Endothelial cell (in vitro differentiated cells): ENCODE results near the gene ZDHHC6. TPM values are rescaled to one million over a fixed set of nuclear protein-coding genes. Genes with fewer than 3 reads are reported as not detected.
"Not testable (repeated sequence)": the region's sequence is repeated elsewhere in the genome, so short reads cannot be mapped to it uniquely, and the experiment has no call there.

Experiments used
- DNase-seq: peaks from one replicate; pipeline ENCODE4 v3.0.0; 2021; ENCODE audit warnings: low spot score
- H3K27ac Mint-ChIP-seq: one replicate; pipeline ENCODE4 v1.8.0; 2021; ENCODE audit warnings: mixed read lengths, inconsistent platforms; ENCODE audit not compliant: unreplicated experiment
- H3K27me3 Mint-ChIP-seq: one replicate; pipeline ENCODE4 v1.8.0; 2021; ENCODE audit warnings: mild to moderate bottlenecking, moderate library complexity, mixed read lengths, inconsistent platforms; ENCODE audit not compliant: unreplicated experiment
- H3K36me3 Mint-ChIP-seq: one replicate; pipeline ENCODE4 v1.8.0; 2021; ENCODE audit warnings: mild to moderate bottlenecking, low read depth, mixed read lengths, inconsistent platforms; ENCODE audit not compliant: unreplicated experiment
- H3K4me1 Mint-ChIP-seq: one replicate; pipeline ENCODE4 v1.8.0; 2021; ENCODE audit warnings: mild to moderate bottlenecking, mixed read lengths, inconsistent platforms; ENCODE audit not compliant: unreplicated experiment
- H3K4me3 Mint-ChIP-seq: one replicate; pipeline ENCODE4 v1.8.0; 2021; ENCODE audit warnings: mild to moderate bottlenecking, mixed read lengths, inconsistent platforms; ENCODE audit not compliant: unreplicated experiment
- H3K9me3 Mint-ChIP-seq: one replicate; pipeline ENCODE4 v1.8.0; 2021; ENCODE audit warnings: mixed read lengths, inconsistent platforms; ENCODE audit not compliant: unreplicated experiment
- CTCF ChIP-seq: fragments of 200-600 bp; sonication (generic); IDR thresholded peaks from one replicate; pipeline ENCODE4 v1.5.0; 2021; ENCODE audit warnings: antibody characterized with exemption; ENCODE audit not compliant: unreplicated experiment
- total RNA-seq: library from RNA; stranded (reverse); fragmentation: NEBNext Ultra II Directional; extraction: Animal tissue kit (Norgen Biotek cat#: 25700); gene quantifications from one replicate; pipeline ENCODE4 v1.2.1, GENCODE V29; 2021; ENCODE audit not compliant: unreplicated experiment

The ZDHHC6 gene
- total RNA-seq, 1 donor from 2014 or later: 42.8 TPM

DNA sequence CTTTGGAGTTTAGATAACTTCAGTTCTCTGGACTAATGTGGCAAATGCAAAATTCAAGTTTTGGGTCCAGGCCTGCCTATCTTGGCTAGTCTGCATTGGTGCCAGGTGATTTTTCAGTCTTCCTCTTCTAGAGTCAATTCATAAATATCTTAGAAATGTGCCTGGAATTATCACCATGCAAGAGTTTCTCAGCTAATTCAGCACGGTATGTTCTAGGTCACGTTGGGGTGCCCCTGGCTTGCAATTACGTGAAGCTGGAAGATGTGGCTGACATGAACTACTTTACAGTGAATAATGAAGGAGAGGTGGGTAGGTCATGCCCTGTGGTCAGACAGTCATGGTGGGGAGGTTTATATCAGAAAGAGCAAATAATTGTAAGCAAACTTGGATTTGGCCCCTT is 25.0 kb downstream of the ZDHHC6 start:
- no peaks in the 10 kb centered on the region for H3K36me3 Mint-ChIP-seq
- no peak overlapping the region for H3K4me3 Mint-ChIP-seq

GRCh38 chr10:112412696-112413095 is 34.0 kb downstream of the ZDHHC6 start:
- no peak for DNase-seq
- no peaks in the 10 kb centered on the region for H3K9me3 Mint-ChIP-seq
- H3K36me3 Mint-ChIP-seq: no peaks in the 10 kb centered on the region
- H3K4me3 Mint-ChIP-seq: no peak overlapping the region
- peaks cover 5% of the 10 kb centered on the region for H3K4me1 Mint-ChIP-seq
- TF ChIP-seq CTCF: no peak
- no peak overlapping the region for H3K27ac Mint-ChIP-seq
- peaks cover 1% of the 10 kb centered on the region for H3K27me3 Mint-ChIP-seq

More for the DNA sequence above, 25.0 kb downstream of the ZDHHC6 start:
- no peak for TF ChIP-seq CTCF
- Mint-ChIP-seq H3K27ac (no peak overlapping the region), H3K27me3 (no peaks in the 10 kb centered on the region), H3K9me3 (no peaks in the 10 kb centered on the region), H3K4me1 (peaks cover 4% of the 10 kb centered on the region)
- DNase-seq: no peak

- no peak overlapping the region for H3K4me3 Mint-ChIP-seq
- H3K27me3 Mint-ChIP-seq: no peaks in the 10 kb centered on the region
- H3K27ac Mint-ChIP-seq: no peak overlapping the region
- TF ChIP-seq CTCF: no peak
- no peak for DNase-seq
- H3K9me3 Mint-ChIP-seq: no peaks in the 10 kb centered on the region
- H3K36me3 Mint-ChIP-seq: no peaks in the 10 kb centered on the region
- peaks cover 5% of the 10 kb centered on the region for H3K4me1 Mint-ChIP-seq
Observed at GRCh38 chr10:112409755-112410154, 37.0 kb downstream of the ZDHHC6 start.

DNA sequence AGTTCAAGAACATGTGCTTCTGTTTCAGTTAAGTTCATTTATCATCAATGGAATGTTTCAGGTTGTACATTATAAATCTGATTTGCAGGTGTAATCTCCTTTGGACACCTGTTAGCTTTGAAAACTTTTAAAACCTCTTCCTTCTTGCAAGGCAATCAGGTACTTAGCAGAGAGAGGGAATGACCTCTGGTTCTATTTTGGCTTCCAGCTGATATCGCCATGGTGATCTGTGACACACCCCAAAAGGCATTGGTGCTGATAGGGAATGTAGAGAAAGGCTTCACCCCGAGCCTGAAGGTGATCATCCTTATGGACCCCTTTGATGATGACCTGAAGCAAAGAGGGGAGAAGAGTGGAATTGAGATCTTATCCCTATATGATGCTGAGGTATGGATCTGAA is 37.4 kb downstream of the ZDHHC6 start:
- DNase-seq: no peak
- Mint-ChIP-seq H3K9me3 (no peaks in the 10 kb centered on the region), H3K36me3 (no peaks in the 10 kb centered on the region), H3K27me3 (no peaks in the 10 kb centered on the region), H3K4me3 (no peak overlapping the region), H3K4me1 (peaks cover 5% of the 10 kb centered on the region), H3K27ac (no peak overlapping the region)
- TF ChIP-seq CTCF: no peak

- Mint-ChIP-seq H3K27ac (no peak overlapping the region), H3K4me1 (peaks cover 5% of the 10 kb centered on the region), H3K36me3 (no peaks in the 10 kb centered on the region), H3K27me3 (no peaks in the 10 kb centered on the region), H3K9me3 (no peaks in the 10 kb centered on the region), H3K4me3 (no peak overlapping the region)
- no peak for TF ChIP-seq CTCF
- DNase-seq: no peak
Observed at GRCh38 chr10:112407696-112408095, 39.0 kb downstream of the ZDHHC6 start.

DNA sequence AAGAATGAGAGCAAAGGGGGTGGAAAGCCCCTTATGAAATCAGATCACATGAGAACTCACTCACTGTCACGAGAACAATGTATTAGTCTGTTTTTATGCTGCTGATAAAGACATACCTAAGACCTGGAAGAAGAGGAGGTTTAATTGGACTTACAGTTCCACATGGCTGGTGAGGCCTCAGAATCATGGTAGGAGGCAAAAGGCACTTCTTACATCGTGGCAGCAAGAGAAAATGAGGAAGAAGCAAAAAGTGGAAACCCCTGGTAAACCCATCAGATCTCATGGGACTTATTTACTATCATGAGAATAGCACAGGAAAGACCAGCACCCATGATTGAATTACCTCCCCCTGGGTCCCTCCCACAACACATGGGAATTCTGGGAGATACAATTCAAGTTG is 39.9 kb downstream of the ZDHHC6 start:
- H3K4me3 Mint-ChIP-seq, H3K27me3 Mint-ChIP-seq, H3K4me1 Mint-ChIP-seq, H3K9me3 Mint-ChIP-seq, H3K27ac Mint-ChIP-seq, H3K36me3 Mint-ChIP-seq, DNase-seq: not testable (repeated sequence)
